GM12892 (cell line): ENCODE measurements around the gene RMRP.
A peak's percentile ranks its signal among the peaks of the same experiment; 100 is the strongest.

Source experiments
- DNase-seq: peaks from one replicate; pipeline ENCODE4 v3.0.0; 2011; ENCODE audit not compliant: insufficient read length
- FAIRE-seq: peaks from 2 replicates; lab custom pipeline; 2011; peaks lifted over from hg19 to GRCh38; lab: Jason Lieb, UNC
- POLR2A ChIP-seq: IDR thresholded peaks from 2 replicates; pipeline ENCODE4 v1.6.1; 2011; ENCODE audit warnings: low read depth, low read length, control low read depth
- POLR2AphosphoS5 ChIP-seq: IDR thresholded peaks from 2 replicates; pipeline ENCODE4 v1.6.1; 2011; ENCODE audit warnings: low read depth, low read length, control low read depth
- TAF1 ChIP-seq: IDR thresholded peaks from 2 replicates; pipeline ENCODE4 v1.6.1; 2011; ENCODE audit warnings: low read depth, mild to moderate bottlenecking, control low read depth, low read length, borderline replicate concordance

The RMRP gene

GRCh38 chr9:35684921-35685320 is 27.1 kb upstream of the RMRP start:
- DNase-seq (no peak), FAIRE-seq (no peak)
- TF ChIP-seq TAF1 (no peak), POLR2AphosphoS5 (no peak), POLR2A (no peak)

GRCh38 chr9:35683323-35683722 is 25.5 kb upstream of the RMRP start:
- TF ChIP-seq TAF1 = no peak
- TF ChIP-seq POLR2AphosphoS5 = no peak
- no peak for TF ChIP-seq POLR2A
- DNase-seq (no peak), FAIRE-seq (no peak)

- FAIRE-seq = no peak
Measured at GRCh38 chr9:35682520-35683315, 24.9 kb upstream of the RMRP start.

GRCh38 chr9:35682051-35682450 is 24.2 kb upstream of the RMRP start:
- no peak for DNase-seq
- no peak for FAIRE-seq
- TF ChIP-seq POLR2A (no peak), POLR2AphosphoS5 (no peak), TAF1 (no peak)

More at GRCh38 chr9:35682520-35683315, 24.9 kb upstream of the RMRP start:
- TF ChIP-seq TAF1 = no peak
- TF ChIP-seq POLR2A = no peak
- no peak for TF ChIP-seq POLR2AphosphoS5
- DNase-seq = no peak

- TF ChIP-seq TAF1 = no peak
- TF ChIP-seq POLR2A = no peak
- no peak for TF ChIP-seq POLR2AphosphoS5
- FAIRE-seq (peak; percentile 17), DNase-seq (no peak)
Measured at GRCh38 chr9:35681341-35682002, 23.7 kb upstream of the RMRP start.

GRCh38 chr9:35680331-35681105 is 22.7 kb upstream of the RMRP start:
- FAIRE-seq = peak; percentile 88
- no peak for DNase-seq
- no peak for TF ChIP-seq TAF1
- no peak for TF ChIP-seq POLR2A
- no peak for TF ChIP-seq POLR2AphosphoS5

GRCh38 chr9:35679766-35680330 is 22.0 kb upstream of the RMRP start:
- TF ChIP-seq POLR2A (no peak), POLR2AphosphoS5 (no peak), TAF1 (no peak)
- FAIRE-seq (peak; percentile 21), DNase-seq (no peak)

GRCh38 chr9:35679091-35679490 is 21.3 kb upstream of the RMRP start:
- FAIRE-seq (no peak), DNase-seq (no peak)
- TF ChIP-seq POLR2AphosphoS5 = no peak
- TF ChIP-seq TAF1 = no peak
- no peak for TF ChIP-seq POLR2A

- TF ChIP-seq TAF1 = no peak
- TF ChIP-seq POLR2A = no peak
- no peak for TF ChIP-seq POLR2AphosphoS5
- FAIRE-seq (no peak), DNase-seq (no peak)
Measured at GRCh38 chr9:35675732-35676392, 18.0 kb upstream of the RMRP start.

GRCh38 chr9:35675204-35675603 is 17.4 kb upstream of the RMRP start:
- FAIRE-seq (no peak), DNase-seq (no peak)
- TF ChIP-seq TAF1 (no peak), POLR2AphosphoS5 (no peak), POLR2A (no peak)
